ENCODE data around the gene CFLAR. TPM values are rescaled to one million over a fixed set of nuclear protein-coding genes. Genes with fewer than 3 reads are reported as not detected.

The CFLAR gene
- total and polyA plus RNA-seq, 2 of the 13 experiments (the other 11 are each of a cell fraction or from before 2014, with no cell fraction given), result 43.8 to 92.1 TPM

DNA sequence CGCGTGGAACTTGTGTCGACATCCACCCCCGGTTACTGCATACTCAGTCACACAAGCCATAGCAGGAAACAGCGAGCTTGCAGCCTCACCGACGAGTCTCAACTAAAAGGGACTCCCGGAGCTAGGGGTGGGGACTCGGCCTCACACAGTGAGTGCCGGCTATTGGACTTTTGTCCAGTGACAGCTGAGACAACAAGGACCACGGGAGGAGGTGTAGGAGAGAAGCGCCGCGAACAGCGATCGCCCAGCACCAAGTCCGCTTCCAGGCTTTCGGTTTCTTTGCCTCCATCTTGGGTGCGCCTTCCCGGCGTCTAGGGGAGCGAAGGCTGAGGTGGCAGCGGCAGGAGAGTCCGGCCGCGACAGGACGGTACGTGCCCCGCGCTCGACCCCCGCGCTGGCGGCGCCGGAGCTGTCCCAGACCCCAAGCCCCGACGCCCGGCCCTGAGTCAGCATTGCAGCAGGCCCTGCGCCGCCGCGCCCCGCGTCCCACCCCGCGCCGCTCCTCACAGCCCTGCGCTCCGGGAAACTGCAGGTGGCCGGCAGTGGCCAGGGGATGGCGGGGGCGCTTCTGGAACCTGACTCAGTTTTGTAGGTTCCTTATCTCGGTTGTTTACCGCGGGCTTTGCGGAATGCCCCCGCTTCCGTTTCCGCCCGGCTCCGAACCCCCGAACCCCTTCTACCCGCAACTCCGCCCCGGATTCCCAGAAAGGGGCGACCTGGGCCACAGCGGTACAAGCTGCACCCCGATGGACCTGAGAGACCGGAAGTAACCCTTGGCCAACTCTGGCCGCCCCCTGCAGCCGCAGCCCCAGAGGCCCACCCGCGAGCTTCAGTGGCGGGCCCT is at the start of gene CFLAR (continued):
- TF ChIP-seq, protein P1, sequence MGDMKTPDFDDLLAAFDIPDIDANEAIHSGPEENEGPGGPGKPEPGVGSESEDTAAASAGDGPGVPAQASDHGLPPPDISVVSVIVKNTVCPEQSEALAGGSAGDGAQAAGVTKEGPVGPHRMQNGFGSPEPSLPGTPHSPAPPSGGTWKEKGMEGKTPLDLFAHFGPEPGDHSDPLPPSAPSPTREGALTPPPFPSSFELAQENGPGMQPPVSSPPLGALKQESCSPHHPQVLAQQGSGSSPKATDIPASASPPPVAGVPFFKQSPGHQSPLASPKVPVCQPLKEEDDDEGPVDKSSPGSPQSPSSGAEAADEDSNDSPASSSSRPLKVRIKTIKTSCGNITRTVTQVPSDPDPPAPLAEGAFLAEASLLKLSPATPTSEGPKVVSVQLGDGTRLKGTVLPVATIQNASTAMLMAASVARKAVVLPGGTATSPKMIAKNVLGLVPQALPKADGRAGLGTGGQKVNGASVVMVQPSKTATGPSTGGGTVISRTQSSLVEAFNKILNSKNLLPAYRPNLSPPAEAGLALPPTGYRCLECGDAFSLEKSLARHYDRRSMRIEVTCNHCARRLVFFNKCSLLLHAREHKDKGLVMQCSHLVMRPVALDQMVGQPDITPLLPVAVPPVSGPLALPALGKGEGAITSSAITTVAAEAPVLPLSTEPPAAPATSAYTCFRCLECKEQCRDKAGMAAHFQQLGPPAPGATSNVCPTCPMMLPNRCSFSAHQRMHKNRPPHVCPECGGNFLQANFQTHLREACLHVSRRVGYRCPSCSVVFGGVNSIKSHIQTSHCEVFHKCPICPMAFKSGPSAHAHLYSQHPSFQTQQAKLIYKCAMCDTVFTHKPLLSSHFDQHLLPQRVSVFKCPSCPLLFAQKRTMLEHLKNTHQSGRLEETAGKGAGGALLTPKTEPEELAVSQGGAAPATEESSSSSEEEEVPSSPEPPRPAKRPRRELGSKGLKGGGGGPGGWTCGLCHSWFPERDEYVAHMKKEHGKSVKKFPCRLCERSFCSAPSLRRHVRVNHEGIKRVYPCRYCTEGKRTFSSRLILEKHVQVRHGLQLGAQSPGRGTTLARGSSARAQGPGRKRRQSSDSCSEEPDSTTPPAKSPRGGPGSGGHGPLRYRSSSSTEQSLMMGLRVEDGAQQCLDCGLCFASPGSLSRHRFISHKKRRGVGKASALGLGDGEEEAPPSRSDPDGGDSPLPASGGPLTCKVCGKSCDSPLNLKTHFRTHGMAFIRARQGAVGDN (CRISPR knock-in tag; IDR thresholded peaks at IDR 0.05), result peak; percentile 92
- TF ChIP-seq WIZ (CRISPR knock-in tag; IDR thresholded peaks at IDR 0.05) (no peak), ATM (IDR thresholded peaks at IDR 0.05; ENCODE audit: borderline replicate concordance) (no peak), MTA1 (CRISPR knock-in tag; IDR thresholded peaks at IDR 0.05; ENCODE audit: borderline replicate concordance) (peak; percentile 82), HOXA9 (CRISPR knock-in tag; IDR thresholded peaks at IDR 0.05; ENCODE audit: borderline replicate concordance) (no peak), SIN3B (IDR thresholded peaks at IDR 0.05; ENCODE audit: low read length) (0 out of 2 replicates have a peak, but pooled peaks have one; percentile 30), ZNF883 (CRISPR knock-in tag; IDR thresholded peaks at IDR 0.05; ENCODE audit: not compliant biosample characterization) (peak; percentile 60), TBX3 (IDR thresholded peaks at IDR 0.05; ENCODE audit: borderline replicate concordance) (peak; percentile 30; the same call in 1 of the 2 replicates), RCOR2 (CRISPR knock-in tag; IDR thresholded peaks at IDR 0.05) (no peak), FOXC1 (CRISPR knock-in tag; IDR thresholded peaks at IDR 0.05; ENCODE audit: borderline replicate concordance) (no peak; the same call in 1 of the 2 replicates), ZNF20 (CRISPR knock-in tag; IDR thresholded peaks at IDR 0.05) (0 out of 2 replicates have a peak, but pooled peaks have one; percentile 88), KDM4B (CRISPR knock-in tag; IDR thresholded peaks at IDR 0.05) (0 out of 2 replicates have a peak, but pooled peaks have one; percentile 14)
- TF ChIP-seq, protein P2, sequence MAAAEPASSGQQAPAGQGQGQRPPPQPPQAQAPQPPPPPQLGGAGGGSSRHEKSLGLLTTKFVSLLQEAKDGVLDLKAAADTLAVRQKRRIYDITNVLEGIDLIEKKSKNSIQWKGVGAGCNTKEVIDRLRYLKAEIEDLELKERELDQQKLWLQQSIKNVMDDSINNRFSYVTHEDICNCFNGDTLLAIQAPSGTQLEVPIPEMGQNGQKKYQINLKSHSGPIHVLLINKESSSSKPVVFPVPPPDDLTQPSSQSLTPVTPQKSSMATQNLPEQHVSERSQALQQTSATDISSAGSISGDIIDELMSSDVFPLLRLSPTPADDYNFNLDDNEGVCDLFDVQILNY (CRISPR knock-in tag; conservative IDR thresholded peaks at IDR 0.05), result no peak
- TF ChIP-seq, protein P3, sequence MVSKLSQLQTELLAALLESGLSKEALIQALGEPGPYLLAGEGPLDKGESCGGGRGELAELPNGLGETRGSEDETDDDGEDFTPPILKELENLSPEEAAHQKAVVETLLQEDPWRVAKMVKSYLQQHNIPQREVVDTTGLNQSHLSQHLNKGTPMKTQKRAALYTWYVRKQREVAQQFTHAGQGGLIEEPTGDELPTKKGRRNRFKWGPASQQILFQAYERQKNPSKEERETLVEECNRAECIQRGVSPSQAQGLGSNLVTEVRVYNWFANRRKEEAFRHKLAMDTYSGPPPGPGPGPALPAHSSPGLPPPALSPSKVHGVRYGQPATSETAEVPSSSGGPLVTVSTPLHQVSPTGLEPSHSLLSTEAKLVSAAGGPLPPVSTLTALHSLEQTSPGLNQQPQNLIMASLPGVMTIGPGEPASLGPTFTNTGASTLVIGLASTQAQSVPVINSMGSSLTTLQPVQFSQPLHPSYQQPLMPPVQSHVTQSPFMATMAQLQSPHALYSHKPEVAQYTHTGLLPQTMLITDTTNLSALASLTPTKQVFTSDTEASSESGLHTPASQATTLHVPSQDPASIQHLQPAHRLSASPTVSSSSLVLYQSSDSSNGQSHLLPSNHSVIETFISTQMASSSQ (IDR thresholded peaks at IDR 0.05; ENCODE audit: low read depth), result no peak; the same call in 1 of the 2 replicates
- TF ChIP-seq, protein P3 (CRISPR knock-in tag; IDR thresholded peaks at IDR 0.05; ENCODE audit: borderline replicate concordance), result peak; percentile 86
- TF ChIP-seq, protein P4, sequence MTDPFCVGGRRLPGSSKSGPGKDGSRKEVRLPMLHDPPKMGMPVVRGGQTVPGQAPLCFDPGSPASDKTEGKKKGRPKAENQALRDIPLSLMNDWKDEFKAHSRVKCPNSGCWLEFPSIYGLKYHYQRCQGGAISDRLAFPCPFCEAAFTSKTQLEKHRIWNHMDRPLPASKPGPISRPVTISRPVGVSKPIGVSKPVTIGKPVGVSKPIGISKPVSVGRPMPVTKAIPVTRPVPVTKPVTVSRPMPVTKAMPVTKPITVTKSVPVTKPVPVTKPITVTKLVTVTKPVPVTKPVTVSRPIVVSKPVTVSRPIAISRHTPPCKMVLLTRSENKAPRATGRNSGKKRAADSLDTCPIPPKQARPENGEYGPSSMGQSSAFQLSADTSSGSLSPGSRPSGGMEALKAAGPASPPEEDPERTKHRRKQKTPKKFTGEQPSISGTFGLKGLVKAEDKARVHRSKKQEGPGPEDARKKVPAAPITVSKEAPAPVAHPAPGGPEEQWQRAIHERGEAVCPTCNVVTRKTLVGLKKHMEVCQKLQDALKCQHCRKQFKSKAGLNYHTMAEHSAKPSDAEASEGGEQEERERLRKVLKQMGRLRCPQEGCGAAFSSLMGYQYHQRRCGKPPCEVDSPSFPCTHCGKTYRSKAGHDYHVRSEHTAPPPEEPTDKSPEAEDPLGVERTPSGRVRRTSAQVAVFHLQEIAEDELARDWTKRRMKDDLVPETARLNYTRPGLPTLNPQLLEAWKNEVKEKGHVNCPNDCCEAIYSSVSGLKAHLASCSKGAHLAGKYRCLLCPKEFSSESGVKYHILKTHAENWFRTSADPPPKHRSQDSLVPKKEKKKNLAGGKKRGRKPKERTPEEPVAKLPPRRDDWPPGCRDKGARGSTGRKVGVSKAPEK (CRISPR knock-in tag; IDR thresholded peaks at IDR 0.05; ENCODE audit: borderline replicate concordance), result no peak
